ENCODE data around the gene WDR6.
A peak's percentile ranks its signal among the peaks of the same experiment; 100 is the strongest.

WDR6 gene

DNA sequence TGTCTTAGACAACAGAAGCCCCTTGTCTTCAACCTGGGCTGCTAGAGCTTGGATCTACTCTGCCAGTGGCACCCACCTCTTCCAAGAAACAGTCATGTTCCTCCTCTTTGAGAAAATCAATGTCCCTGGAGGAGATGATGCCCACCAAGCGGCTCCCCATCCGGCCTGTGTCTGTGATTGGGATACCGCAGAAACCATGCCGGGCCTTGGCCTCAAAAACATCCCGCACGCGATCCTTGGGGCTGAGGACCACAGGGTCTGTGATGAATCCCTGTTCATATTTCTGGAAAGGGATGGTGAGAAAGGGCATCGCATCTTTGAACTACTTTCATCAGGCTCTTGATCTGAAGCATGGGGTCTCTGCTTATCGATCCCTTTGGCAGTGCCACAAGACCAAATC lies 20.4 kb downstream of the WDR6 start:
- no peak for DNase-seq (ENCODE audit: low read depth in 3 of 3)

DNA sequence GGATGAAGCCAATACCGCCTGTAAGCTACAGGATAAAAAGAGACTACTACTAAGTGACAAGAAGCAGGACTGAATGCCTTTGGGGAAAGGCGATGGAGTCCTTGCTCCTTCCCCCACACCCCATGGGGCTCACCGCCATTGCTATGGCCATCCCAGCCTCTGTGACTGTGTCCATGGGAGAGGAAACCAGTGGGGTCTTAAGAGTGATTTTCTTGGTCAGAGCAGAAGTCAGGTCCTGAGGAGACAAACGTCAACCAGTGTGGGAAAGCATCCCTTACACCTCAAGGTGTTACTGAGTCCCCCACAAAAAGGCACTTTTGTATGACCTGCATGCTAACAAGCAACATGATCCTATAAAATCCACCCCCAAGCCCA lies 21.1 kb downstream of the WDR6 start:
- DNase-seq (ENCODE audit: low read depth in 3 of 3) = no peak

DNA sequence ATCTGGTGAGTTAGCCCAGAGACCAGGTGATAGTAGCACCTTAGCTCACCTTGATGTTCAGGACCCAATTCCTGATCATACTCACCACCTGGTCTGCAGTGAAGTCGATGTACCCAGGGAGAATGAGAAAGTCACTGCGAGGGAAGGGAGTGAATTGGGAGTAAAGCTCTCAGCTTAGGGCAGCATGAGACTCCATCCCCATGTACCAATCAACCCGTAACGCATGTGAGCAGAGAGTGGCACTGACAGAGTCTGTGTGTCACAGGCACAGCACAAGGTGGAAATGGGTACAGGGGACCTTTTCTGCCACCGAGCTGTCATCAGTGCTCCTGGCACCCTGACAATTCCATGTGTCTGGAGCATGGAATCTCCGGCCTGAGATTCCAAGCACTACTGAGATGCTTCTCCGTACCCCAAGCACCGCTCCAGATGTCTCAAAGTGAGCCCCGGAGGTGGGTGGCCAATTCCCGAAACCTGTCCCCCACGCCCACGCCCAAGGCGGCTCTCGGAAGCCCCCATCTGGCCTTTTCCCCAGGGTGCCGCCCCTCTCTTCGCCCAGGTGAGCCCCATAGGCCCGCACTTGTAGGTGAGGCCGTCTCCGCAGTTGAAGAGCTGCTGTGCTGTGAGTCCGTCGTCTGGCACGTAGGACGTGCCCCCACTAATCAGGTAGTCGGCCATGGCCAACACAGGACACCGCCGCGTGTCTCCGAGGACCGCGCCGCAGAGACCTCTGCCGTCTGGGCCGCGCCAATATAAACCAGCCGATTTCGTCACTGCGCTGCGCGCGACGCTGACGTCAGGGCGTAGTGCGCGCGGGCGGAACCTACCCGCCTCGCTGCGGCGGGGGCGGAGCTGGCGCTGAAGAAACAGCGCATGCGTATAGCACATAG lies 21.7 kb downstream of the WDR6 start, which contains the start of gene IMPDH2:
TSS of gene IMPDH2 (minus strand) at position 726 of the 890 bp plus-strand sequence. CDS start at position 678, 48 bp downstream.
- peak; percentile 88 to 91 (median 90) for DNase-seq (ENCODE audit: low read depth in 3 of 3)

DNA sequence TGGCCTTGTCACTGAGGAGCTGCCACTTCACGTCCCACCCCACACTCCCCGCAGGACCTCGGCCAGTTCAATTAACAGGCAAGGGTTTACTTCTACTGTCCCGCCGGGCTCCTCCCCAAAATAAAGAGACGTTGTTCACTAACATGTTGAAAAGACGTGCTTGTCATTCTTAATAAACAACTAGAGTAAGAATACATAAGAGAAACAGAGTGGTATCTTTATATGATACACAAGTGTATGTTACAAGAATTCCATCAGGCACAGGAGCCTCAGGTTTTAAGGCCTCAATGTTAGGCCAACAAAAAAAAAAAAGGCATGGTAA lies 22.3 kb downstream of the WDR6 start:
- no peak for DNase-seq (ENCODE audit: low read depth in 3 of 3)

DNA sequence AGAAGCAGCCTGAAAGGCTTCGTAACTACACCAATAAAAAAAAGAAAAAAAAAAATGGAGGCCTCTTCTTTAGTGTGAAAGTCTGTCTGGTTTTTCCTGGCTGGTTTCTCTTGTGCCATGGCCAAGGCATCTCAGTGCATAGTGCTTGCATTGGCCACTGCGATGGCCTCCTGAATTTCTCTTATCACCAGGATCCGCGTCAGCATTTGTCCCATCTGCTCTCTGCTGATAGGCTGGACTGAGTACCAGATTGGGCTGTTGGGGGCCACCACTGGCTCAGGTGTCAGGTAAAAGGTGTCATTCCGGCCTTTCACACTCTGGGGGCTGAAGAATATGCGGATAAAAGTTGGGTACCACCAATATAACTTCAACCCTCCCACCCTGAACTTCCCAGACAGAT lies 23.1 kb downstream of the WDR6 start:
- DNase-seq (ENCODE audit: low read depth in 3 of 3) = no peak

DNA sequence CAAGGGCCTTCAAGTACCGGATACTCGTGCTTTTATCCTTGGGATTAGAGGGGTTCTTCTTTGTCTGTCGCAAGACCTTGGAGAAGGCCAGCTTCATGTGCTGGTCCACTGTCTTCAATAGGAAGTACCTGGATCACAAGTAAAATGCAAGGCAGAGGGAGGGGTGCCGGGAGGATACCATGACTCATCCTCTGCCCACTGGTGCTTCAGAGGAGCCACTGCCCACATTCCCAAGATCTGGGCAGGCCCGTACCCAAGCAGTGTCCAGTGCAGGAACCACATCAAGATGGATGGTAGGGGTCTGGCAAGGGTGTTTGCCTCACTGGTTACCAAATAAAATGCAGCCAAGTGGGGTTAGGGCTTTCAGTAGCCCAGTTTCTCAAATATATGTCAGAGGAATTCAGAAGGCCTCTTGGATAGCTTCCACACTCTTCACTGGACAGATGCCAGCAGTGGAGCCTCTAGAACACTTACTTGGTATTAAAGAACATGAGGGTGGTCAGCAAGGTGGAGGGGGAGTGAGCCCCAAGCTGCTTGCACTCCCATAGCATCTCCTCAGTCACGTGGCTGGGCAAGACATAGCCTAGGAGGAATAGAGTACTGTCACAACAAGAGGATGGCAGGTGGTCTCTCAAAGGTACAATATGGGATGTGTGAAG lies 25.6 kb downstream of the WDR6 start:
- no peak for DNase-seq (ENCODE audit: low read depth in 3 of 3)

DNA sequence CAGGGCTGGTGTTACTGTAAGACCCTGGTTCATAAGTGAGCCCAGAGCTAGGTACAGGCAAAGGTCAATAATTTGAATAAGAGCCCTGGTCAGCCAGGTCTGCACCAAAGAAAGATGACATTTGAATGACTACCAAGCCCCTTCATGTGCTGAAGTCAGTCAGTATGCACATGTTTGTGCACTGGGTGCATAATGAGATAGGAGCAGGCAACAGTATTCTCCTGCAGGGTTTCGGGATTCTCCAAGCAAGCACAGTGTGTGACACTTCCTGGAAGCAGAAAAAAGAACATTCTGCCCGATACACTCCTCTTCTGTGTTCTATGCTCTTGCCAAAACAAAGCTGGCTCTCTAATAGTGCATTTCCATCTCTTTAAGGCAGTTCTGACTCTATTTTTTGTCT lies 27.5 kb downstream of the WDR6 start:
- DNase-seq (ENCODE audit: low read depth in 3 of 3) = no peak

DNA sequence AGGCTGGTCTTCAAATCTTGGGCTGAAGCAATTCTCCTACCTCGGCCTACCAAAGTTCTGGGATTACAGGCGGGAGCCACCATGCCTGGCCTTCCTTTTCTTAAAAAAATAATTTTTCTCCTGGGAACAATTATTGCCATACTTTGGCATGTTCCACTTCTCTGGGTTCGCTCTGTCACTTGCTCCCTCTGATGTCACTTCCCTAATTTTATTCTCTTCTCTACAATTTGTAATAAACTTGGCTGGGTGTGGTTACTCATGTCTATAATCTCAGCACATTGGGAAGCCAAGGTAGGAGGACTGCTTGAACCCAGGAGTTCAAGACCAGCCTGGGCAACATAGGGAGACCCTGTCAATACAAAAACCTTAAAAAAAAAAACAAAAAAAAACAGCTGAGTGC lies 28.1 kb downstream of the WDR6 start:
- no peak for DNase-seq (ENCODE audit: low read depth in 3 of 3)

DNA sequence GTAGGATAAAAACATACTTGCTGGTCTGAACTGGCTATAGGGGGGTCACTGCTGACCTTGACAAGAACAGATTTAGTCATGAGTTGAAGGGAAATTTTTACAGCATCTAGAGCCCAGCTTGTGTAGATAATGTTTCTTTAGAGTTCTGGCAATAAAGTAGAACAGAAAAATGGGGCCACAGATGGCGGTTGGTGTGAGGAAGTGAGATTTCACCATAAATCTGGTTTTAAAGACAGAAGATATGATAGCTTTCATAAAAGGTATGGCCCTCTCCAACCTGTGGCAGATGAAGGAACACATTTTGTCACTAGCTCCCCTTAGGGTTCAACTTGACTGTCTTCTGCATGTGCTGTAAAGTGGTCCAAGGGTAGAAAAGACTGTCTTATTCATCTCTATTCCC lies 46.4 kb downstream of the WDR6 start:
- DNase-seq (ENCODE audit: low read depth in 3 of 3) = no peak

DNA sequence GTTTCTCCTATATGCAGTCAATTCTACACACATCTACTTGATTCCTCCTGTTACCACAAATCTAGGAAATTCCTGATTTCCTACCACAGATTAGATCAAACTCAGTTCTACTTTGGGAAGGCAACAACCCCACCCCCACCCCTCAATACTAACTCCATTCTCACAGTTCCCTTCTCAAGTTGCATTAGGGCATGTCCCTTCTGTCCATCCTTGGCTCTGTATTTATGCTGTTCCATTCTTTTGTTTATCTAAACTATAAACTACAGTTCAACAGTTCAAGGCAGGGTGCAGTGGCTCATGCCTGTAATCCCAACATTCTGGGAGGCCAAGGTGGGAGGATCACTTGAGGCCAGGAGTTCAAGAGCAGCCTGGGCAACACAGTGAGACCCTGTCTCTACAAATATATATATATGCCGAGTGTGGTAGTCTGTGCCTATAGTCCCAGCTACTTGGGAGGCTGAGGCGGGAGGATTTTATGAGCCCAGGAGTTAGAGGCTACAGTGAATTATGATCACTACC lies 47.2 kb downstream of the WDR6 start:
- DNase-seq (ENCODE audit: low read depth in 3 of 3) = no peak

DNA sequence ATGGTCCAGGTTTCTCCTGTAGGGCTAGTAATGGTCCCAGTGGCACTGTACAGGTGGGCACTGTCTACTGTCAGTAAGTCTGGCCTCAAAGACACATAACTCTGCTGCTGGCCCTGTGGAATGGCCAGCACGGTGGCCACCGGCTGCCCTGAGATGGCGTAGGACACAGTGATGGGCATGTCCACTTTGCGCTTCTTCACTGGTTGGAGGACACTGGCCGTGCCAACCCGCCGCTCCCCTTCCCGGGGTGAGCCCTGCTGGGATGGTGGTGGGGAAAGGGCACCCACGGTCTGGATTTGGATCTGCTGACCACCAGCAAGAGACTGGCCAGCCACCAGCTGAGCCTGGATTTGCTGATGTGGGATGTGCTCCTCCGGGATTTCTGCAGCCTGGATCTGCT lies 50.1 kb downstream of the WDR6 start:
- no peak for DNase-seq (ENCODE audit: low read depth in 3 of 3)

DNA sequence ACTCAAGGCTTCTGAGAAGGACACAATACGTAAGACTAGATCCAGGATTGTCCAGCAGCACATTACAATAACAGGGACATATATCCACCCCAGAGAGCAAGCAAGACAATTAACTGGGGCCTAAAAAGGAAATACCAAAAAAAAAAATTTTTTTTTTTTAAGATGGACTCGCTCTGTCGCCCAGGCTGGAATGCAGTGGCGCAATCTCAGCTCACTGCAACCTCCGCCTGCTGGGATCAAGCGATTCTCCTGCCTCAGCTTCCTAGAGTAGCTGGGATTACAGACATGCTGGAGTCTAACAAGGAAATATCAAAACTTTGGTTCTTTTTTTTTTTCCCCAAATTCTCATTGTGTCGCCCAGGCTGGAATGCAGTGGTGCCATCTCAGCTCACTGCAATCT lies 50.8 kb downstream of the WDR6 start:
- no peak for DNase-seq (ENCODE audit: low read depth in 3 of 3)
